CD4-positive, alpha-beta T cell treated with Interleukin-6 for 4 hours (primary cell): ENCODE measurements around the gene ACTR1A.

Experiments used
- DNase-seq: peaks from one replicate; pipeline ENCODE4 v3.0.0-alpha.2; 2020; ENCODE audit warnings: mixed read lengths

Gene ACTR1A

DNA sequence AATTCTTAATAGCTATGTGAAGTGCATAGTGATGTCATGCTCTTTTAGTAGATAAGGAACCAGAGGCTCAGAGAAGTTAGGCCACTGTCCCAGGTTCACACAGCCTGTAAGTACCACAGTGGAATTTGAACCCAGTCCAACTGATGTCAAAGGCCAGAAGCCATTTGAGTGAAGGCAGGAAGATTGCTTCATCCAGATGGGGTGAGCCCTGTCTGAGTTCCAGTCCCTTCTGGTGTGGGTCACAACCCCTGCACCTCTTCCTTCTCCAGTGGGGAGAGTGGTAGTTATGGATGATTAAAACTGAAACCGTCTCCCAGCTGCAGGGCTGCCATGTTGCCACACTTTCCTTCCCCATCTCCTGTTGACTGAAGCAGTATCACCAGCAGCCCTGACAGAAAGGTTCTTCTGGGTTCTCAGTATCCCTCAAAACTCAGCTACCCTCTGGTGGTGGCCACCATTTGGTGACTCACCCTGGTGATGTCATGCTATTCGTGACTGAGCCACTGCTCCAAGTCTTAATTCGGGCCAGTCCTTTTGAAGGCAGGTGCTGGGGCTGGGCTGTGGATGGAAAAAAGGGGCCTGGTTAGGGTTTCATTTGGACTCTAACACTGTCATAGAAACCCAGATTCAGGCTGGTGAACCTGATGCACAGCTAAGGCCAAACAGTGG, 49.7 kb downstream of the ACTR1A start:
- DNase-seq, result peak; percentile 62

DNA sequence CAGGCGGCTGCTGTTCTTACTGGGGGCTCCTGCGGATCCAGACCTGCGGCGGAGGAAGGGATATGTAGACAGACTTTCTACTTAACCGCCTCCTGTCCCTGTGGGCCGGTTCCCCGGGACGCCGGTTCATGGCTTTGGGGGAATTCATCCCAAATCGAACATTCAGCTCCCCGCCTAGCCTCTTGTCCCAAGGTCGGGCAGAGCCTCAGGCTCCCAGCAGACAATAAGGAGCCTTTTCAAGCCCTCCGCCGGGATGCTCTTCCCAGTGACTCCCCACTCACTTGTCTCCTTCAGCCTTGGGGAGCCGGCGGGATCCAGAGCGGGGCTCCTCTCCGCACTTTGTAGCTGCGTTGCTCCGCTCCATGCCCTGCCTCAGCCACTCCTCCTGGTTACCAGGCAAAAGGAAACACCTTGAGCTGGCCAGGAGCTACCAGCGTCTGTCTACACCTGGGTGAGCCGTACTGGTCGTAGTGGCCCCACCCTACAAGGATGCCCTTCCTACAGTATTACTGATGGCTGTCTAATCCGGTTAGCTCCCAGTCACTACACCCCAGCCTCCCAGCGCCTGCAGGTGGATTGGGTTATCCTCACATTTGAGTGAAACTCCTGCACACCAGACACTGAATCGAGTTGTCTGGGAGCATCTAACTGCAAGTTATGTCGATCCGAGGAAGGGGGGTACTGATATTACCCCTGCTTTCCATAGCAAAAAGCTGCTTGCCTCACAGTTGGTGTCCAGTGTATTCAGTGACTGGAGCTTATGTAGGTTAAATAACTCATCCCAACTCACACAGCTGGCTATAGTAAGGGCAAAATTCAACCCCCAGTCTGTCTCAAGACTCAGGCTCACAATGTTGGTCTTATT, 51.2 kb downstream of the ACTR1A start, which contains the start of gene C10orf95:
TSS of gene C10orf95 (minus strand) at position 439 of the 865 bp plus-strand sequence. CDS start 450 bp downstream, outside the sequence.
- DNase-seq, result no peak

- peak; percentile 94 for DNase-seq
Measured at GRCh38 chr10:102450374-102451104, 52.0 kb downstream of the ACTR1A start.

DNA sequence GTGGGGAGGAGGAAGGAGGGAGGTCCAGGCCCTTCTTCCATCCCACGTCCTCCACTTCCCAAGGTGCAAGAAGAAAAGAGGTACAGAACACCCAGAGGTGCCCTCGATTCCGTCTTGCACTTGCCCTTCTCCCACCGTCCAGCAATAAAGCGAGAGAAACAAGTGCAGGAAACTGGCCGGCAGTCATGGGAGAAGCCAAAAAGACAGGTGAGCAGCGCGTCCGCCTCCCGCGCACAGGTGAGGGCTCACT, 52.5 kb downstream of the ACTR1A start:
- DNase-seq, result no peak

DNA sequence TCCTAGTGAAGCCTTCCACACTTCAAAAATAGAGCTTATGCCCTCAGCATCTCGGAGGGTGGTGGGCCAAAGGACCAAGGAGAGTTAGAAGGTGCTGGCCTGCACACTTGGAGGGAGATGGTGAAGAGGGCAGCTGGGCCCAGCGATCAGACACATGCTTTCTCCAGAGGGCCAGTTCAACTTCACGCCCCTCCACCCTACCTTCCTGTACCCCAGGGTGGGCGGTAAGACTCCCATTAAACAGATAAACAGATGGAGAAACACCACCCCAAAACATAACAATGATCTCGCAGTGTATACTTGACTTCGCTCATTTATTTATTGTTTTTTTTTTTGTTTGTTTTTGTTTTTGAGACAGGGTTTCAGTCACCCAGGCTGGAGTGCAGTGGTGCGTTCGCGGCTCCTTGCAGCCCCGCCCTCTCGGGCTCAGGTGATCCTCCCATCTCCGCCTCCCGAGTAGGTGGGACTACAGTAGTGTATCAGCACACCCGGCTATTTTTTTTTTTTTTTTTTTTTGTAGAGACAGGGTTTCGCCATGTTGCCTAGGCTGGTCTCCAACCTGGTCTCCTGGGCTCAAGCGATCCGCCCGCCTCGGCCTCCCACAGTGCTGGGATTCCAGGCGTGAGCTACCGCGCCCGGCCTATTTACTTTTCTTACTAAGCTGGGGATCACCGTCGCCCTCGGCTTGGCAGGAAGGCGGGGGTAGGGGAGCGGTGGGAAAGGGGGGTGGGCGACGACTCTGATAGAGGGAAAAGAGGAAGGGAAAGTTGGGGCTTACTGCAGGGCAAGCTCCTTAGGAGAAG, 53.0 kb downstream of the ACTR1A start:
- peak; percentile 94 for DNase-seq

GRCh38 chr10:102444851-102445250, 57.7 kb downstream of the ACTR1A start:
- no peak for DNase-seq

DNA sequence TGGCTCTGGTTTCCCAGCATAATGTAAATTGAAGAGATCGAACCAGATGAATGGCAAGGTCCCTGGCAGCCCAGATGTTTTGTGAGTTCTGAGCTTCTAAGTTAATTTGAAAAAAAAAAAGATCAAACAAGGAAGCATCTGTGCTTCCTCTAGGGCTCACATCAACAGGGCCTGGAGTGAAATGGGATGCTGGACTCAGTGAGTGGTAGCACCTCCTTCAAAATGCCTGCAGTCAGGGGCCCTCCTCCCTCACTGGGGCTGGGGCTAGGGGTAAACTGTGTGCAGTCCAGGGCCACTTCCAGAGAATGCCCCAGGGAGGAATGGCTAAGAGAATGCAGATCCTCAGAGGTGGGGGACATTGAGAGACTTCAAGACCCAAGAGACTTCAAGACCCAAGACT, 64.1 kb downstream of the ACTR1A start:
- no peak for DNase-seq

DNA sequence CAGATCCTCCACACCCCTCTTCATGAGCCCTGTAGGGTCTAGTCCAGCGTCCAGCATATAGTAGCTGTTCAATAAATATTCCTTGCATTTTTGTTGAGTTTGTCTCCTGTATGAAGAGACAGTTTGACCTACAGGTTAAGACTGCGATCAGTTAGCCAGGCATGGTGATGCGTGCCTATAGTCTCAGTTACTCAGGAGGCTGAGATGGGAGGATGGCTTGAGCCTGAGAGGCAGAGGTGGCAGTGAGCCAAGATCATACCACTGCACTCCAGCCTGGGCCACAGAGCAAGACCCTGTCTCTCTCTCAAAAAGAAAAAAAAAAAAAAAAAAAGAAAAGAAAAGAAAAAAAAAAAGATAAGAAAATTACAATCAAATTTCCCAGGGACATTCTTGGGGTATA, 65.0 kb downstream of the ACTR1A start:
- DNase-seq, result no peak

DNA sequence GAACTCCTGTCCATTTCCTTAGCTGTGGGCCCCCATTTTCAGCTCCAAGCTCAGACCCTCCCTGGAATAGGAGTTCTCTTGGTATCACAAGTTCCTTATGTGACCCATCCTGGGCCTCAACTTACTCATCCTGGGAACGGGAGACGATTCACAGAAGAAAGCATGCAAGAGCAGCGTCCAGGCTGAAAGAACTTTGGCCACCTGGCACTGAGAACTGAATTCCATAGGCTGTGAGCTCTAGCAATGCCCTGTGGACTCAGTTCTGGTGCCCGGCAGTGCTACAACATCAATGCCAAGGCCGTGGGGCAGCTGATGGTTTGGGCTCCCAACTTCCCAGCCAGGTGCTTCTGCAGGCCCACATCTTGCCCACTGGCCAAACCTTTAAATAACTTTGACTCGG, 66.2 kb downstream of the ACTR1A start:
- no peak for DNase-seq

DNA sequence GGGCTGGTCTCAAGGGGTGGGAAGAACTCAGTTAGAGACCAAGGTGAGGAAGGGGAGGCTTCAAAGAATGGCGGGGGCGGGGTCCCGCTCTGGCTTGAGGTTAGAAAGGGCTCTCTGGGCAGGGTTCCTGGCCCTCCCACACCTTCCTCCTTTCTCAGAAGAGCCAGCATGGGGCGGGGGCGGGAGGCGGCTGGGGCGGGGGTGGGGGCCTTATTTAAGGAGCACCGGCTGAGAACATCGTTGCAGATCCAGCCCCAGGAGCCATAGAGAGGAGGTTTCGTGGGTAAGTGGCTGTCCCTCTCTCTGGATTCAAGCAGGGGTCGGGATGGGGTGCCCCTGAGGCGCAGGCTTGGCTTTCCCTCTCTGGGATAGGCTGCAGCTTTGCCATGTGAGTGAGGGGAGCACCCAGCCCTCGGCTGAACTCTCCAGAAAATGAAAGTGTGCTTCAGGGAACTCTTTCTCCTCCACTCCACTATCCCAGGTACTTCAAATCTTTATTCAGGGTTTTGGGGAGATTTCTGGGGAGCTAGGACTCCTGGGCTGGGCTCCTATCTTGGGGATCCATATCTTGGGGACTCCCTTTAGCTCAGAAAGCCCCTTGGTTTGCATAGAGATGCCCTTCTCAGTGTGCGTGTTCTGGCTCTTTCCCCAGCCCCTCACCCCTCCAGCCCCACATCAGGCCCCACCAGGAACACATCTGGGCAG, 66.8 kb downstream of the ACTR1A start:
- DNase-seq, result peak; percentile 53

- DNase-seq, result no peak
Measured at GRCh38 chr10:102435133-102435497, 67.4 kb downstream of the ACTR1A start.

GRCh38 chr10:102434394-102435132, 67.9 kb downstream of the ACTR1A start:
- no peak for DNase-seq

DNA sequence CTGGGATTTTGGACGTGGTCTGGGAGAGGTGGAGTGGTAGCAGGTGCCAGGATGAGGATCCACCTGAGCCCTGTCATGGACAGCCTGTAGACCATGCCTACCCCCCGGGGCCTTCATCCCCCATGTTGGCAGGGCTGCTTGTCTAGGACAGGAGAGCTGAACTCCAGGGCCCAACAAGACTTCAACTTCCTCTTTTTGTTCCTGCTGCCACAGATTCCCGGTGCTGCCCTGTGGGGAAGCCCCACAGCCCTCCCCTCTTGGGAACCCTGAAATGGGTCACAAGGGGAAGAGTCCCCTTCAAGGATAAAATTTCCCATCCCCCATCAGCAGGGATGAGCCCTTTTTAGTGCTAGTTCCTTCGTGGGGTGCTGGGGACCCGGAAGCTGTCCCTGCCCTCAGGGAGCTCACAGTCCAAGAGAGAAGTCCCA, 68.9 kb downstream of the ACTR1A start:
- no peak for DNase-seq

DNA sequence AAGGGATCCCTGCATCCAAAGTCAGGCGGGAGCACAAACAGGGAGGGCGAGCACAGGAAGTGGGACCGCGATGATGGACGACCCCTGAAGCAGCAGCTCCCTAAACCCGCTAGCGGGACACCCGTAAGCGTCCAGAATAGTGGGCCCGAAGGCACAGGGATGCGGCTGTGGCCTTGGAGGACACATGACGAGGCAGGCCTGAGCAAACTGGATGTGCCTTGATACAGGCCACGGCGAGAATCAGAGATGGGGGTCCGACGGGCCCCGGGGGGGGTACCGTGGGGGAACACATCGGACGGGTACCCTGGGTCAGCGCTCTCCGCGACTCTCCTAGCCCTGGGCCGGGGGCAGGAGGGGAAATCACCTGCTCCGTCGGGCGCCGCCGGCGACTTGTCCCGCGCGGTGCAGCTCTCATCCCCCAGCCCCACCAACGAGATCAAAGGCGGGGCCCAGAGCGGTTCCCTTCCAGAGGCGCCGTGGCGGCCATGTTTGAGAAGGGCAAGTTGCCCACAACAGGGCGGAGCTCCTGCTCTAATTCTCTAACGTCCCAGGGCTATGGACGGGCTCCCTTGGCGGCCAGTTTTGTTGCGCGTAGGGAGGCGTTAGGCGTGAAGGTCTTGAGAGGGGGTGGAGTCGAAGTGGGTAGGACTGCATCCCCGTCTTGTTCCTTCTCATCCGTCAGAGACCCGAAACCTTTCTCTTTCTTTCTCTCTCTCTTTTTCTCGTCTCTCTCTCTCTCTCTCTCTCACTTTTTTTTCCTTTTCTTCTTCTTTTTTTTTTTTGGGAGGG, 70.2 kb downstream of the ACTR1A start, which contains the start of gene CUEDC2:
TSS of gene CUEDC2 (minus strand) at position 413 of the 789 bp plus-strand sequence. CDS start 7,386 bp downstream, outside the sequence.
- DNase-seq, result peak; percentile 96

GRCh38 chr10:102431452-102432124, 70.9 kb downstream of the ACTR1A start:
- DNase-seq, result no peak

DNA sequence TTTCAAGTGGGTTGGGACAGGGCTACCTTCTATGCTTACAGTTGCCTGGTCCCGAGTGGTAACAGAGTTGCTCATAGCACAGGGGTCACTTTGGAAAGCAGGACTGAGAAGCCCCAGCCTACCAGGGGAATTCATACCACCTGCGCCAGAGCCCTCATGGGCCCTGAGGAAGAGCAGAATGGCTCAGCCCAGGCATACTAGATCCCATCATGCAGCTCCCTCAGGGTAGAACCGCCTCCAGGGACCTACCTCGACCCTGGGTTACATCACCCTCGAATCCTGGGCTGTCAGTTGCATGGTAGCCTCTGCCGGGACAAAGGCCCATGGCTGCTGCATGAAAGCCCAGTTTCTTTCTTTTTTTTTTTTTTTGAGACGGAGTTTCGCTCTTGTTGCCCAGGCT, 73.0 kb downstream of the ACTR1A start:
- no peak for DNase-seq
